ENCODE results near the gene MAP2K2. TPM values are rescaled to one million over a fixed set of nuclear protein-coding genes. Genes with fewer than 3 reads are reported as not detected.

The MAP2K2 gene
- total RNA-seq, 2 donors from 2014 or later, result 56.8 to 92.0 TPM

DNA sequence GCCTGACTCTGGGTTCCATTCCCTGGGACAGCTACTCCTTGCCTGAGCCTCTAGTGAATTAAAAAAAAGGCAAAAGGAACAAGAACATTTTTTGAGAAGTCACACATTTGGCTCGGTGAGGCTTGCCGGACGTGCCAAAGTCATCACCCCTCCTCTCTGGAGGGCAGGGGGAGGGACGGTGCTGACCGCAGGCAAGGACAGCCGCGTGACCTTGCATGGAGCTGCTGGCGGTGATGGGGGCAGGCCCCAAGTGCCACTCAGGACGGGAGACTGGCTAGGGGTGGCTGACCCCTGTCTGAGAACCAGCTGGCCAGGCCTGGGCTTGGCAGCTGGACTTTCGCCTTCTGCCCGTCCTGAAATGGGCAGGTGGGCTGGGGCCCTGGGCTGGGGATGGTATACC is 26.4 kb downstream of the MAP2K2 start:
- intact Hi-C loops (cut with DNase I), result no loop called here

DNA sequence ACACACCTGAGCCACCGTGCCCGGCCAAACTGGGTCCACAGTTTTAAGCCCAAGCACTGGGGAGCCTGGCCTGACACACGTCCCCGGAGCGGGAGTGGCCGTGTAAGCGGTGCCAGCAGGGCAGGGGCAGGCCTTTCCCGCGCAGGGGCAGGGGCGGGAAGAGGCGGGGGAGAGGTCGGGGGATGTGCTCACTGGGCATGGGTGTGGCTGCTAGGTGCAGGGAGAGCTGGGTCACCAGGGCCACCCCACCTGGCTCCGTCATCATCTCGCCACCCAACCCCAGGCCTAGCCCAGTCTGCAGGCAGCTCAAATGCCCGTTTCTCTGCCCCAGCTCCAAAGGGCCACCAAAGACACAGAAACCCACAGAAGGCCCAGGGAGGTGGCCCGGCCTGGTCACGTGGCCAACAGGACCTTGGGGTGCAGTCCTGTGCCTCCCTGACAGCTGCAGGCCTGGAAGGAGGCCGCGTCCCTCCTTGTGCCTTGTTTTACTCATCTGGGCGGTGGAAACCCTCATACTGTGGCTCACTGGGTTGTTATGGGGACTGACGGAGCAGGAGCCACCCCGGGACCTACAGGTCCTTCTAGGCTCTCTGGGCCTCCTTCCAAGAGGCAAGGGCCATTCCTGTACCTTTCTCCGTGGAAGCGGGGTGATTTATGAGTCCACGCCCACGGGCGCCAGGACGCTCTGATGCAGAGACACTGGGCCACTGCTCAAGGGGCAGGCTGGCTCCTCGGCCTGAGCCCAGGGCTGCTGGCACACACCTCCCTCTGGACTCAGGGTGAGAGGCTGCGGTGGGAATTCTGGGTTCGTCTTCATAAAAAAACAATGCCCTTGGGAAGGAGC is 27.7 kb downstream of the MAP2K2 start:
- Histone ChIP-seq H3K27ac (no peak overlapping the region), H3K9me3 (no peaks in the 10 kb centered on the region), H3K4me3 (no peak overlapping the region), H3K4me1 (no peaks in the 10 kb centered on the region), H3K27me3 (no peaks in the 10 kb centered on the region), H3K36me3 (replicated peaks in 1 of 2; ENCODE audit: insufficient read depth in 1 of 2, low read depth in 2 of 2) (peaks cover 0 to 17% of the 10 kb centered on the region in 2 donors)
- TF ChIP-seq, protein P1, sequence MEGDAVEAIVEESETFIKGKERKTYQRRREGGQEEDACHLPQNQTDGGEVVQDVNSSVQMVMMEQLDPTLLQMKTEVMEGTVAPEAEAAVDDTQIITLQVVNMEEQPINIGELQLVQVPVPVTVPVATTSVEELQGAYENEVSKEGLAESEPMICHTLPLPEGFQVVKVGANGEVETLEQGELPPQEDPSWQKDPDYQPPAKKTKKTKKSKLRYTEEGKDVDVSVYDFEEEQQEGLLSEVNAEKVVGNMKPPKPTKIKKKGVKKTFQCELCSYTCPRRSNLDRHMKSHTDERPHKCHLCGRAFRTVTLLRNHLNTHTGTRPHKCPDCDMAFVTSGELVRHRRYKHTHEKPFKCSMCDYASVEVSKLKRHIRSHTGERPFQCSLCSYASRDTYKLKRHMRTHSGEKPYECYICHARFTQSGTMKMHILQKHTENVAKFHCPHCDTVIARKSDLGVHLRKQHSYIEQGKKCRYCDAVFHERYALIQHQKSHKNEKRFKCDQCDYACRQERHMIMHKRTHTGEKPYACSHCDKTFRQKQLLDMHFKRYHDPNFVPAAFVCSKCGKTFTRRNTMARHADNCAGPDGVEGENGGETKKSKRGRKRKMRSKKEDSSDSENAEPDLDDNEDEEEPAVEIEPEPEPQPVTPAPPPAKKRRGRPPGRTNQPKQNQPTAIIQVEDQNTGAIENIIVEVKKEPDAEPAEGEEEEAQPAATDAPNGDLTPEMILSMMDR (IDR thresholded peaks at IDR 0.05), result no peak
- TF ChIP-seq POLR2A (IDR thresholded peaks at IDR 0.05), result no peak
- ATAC-seq (no peak), DNase-seq (no peak)
- intact Hi-C loops (cut with DNase I), result no loop called here
- 80 to 89% methylated on average over 6 to 21 of the region's 31 CpGs for WGBS, 2 donors

More for the DNA sequence above, 26.4 kb downstream of the MAP2K2 start:
- no peak overlapping the region for H3K4me3 ChIP-seq
- H3K9me3 ChIP-seq, result no peaks in the 10 kb centered on the region
- no peaks in the 10 kb centered on the region for H3K4me1 ChIP-seq
- 77 to 100% methylated on average over 4 to 11 of the region's 11 CpGs for WGBS, 2 donors
- peaks cover 0 to 19% of the 10 kb centered on the region in 2 donors for H3K36me3 ChIP-seq (replicated peaks in 1 of 2; ENCODE audit: insufficient read depth in 1 of 2, low read depth in 2 of 2)
- ATAC-seq (no peak), DNase-seq (no peak)
- no peak overlapping the region for H3K27ac ChIP-seq
- no peak for TF ChIP-seq POLR2A (IDR thresholded peaks at IDR 0.05)
- TF ChIP-seq, protein P1 (IDR thresholded peaks at IDR 0.05), result no peak
- H3K27me3 ChIP-seq, result no peaks in the 10 kb centered on the region

DNA sequence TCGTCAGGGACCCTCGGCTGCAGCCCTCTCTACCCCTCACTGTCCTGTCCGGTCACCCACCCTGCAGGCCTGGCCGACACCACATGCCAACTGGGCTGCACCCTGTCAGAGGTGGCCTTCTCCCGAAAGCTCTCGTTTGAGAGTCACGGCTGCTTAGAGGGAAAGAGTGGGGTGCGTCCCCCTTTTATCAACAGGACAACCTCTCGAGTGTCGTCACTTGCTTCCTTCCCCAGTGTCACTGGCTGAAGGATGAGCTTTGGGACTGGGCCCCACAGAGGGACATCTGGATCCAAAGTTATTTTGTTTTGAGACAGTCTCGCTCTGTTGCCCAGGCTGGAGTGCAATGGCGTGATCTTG is 28.5 kb downstream of the MAP2K2 start:
- Histone ChIP-seq H3K4me1 (no peaks in the 10 kb centered on the region), H3K9me3 (no peaks in the 10 kb centered on the region), H3K4me3 (no peak overlapping the region), H3K27me3 (no peaks in the 10 kb centered on the region), H3K36me3 (replicated peaks in 1 of 2; ENCODE audit: insufficient read depth in 1 of 2, low read depth in 2 of 2) (peaks cover 0 to 9% of the 10 kb centered on the region in 2 donors), H3K27ac (no peak overlapping the region)
- intact Hi-C loops (cut with DNase I), result no loop called here
- no peak for ATAC-seq
- DNase-seq, result no peak
- no peak for TF ChIP-seq POLR2A (IDR thresholded peaks at IDR 0.05)
- TF ChIP-seq, protein P1 (IDR thresholded peaks at IDR 0.05), result no peak
- WGBS, 2 donors, result 94 to 95% methylated on average over 10 to 12 of the region's 12 CpGs

DNA sequence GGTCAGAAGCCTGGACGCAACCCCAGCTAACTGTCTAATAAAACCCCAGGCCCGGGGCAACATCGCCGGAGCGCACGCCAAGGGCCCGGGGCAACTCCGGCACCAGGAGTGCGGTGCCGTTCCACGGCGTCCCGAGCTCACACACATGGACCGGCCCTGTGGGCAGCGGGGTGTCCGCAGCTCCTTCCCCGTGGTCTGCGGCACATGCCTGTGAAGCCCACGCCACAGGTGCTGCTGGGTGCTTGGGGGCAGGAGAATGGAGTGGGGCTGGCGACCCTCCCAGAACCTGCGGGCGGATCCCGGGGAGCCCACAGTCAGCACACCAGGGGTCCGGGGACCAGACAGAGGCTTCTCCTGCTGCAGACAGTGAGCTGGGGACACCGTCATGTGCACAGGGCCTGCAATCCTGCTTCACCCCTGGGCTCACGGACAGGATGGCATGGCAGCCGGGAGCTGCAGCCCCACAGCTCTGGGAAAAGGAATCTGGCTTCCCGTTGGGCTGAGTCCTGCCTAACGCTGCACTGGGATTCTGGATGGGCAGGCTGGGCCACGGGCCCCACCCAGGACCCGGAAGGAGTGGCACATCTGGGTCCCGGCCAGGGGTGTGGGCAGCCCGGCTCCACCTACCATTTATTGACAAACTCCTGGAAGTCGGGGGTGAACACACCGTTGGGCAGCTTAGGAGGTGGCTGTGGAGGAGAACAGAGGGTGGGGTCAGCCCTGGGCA is 29.0 kb downstream of the MAP2K2 start:
- WGBS, 2 donors, result 94% methylated on average over 33 of the region's 35 CpGs; no CpG with 5 or more reads in 1 of the 2 donors
- intact Hi-C loops (cut with DNase I), result no loop called here
- no peak for ATAC-seq

More for the DNA sequence above, 29.0 kb downstream of the MAP2K2 start:
- Histone ChIP-seq H3K27me3 (no peaks in the 10 kb centered on the region), H3K4me1 (no peaks in the 10 kb centered on the region), H3K9me3 (no peaks in the 10 kb centered on the region), H3K4me3 (no peak overlapping the region), H3K27ac (no peak overlapping the region), H3K36me3 (replicated peaks in 1 of 2; ENCODE audit: insufficient read depth in 1 of 2, low read depth in 2 of 2) (peaks cover 0 to 9% of the 10 kb centered on the region in 2 donors)
- no peak for TF ChIP-seq POLR2A (IDR thresholded peaks at IDR 0.05)
- TF ChIP-seq, protein P1 (IDR thresholded peaks at IDR 0.05), result no peak
- DNase-seq, result no peak

Measured in body of pancreas (tissue), 4 donors.